ENCODE measurements around the gene TCERG1L.

DNA sequence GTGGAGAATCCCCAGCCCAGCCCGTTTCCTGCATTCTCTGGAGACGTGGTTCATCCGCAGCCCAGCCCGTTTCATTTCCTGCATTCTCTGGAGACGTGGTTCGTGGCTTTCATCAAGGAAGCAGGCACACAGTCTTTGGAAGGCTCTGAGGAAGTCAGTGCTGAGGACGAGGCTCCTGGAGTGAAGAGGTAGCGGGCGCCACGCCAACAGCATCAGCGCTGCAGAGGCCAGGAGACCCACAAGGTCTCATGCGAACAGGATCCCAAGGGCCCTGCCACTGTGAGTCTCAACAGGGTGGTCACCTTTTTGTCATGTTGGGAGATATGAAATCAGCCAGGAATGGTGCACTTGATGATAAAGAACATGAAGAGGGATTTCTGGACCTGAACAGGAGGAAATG, 12.4 kb upstream of the TCERG1L start:
- TF ChIP-seq YY1 (IDR thresholded peaks at IDR 0.05; ENCODE audit: low read depth) (no peak), EP300 (IDR thresholded peaks at IDR 0.05; ENCODE audit: borderline replicate concordance) (no peak), RAD21 (IDR thresholded peaks at IDR 0.05; ENCODE audit: low read depth) (no peak), FOXM1 (IDR thresholded peaks at IDR 0.05; ENCODE audit: borderline replicate concordance, low read depth) (no peak), TEAD4 (IDR thresholded peaks at IDR 0.05) (no peak), CREB1 (IDR thresholded peaks at IDR 0.05; ENCODE audit: low read depth) (no peak), EGR1 (IDR thresholded peaks at IDR 0.05) (no peak), CEBPB (IDR thresholded peaks at IDR 0.05) (no peak), TCF12 (IDR thresholded peaks at IDR 0.05; ENCODE audit: low read depth) (no peak), NFIC (IDR thresholded peaks at IDR 0.05) (no peak), TAF1 (IDR thresholded peaks at IDR 0.05; ENCODE audit: low read depth) (no peak)
- TF ChIP-seq, protein P1, sequence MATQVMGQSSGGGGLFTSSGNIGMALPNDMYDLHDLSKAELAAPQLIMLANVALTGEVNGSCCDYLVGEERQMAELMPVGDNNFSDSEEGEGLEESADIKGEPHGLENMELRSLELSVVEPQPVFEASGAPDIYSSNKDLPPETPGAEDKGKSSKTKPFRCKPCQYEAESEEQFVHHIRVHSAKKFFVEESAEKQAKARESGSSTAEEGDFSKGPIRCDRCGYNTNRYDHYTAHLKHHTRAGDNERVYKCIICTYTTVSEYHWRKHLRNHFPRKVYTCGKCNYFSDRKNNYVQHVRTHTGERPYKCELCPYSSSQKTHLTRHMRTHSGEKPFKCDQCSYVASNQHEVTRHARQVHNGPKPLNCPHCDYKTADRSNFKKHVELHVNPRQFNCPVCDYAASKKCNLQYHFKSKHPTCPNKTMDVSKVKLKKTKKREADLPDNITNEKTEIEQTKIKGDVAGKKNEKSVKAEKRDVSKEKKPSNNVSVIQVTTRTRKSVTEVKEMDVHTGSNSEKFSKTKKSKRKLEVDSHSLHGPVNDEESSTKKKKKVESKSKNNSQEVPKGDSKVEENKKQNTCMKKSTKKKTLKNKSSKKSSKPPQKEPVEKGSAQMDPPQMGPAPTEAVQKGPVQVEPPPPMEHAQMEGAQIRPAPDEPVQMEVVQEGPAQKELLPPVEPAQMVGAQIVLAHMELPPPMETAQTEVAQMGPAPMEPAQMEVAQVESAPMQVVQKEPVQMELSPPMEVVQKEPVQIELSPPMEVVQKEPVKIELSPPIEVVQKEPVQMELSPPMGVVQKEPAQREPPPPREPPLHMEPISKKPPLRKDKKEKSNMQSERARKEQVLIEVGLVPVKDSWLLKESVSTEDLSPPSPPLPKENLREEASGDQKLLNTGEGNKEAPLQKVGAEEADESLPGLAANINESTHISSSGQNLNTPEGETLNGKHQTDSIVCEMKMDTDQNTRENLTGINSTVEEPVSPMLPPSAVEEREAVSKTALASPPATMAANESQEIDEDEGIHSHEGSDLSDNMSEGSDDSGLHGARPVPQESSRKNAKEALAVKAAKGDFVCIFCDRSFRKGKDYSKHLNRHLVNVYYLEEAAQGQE (IDR thresholded peaks at IDR 0.05; ENCODE audit: low read depth), result no peak
- TF ChIP-seq, protein P2, sequence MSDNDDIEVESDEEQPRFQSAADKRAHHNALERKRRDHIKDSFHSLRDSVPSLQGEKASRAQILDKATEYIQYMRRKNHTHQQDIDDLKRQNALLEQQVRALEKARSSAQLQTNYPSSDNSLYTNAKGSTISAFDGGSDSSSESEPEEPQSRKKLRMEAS (IDR thresholded peaks at IDR 0.05), result no peak
- TF ChIP-seq, protein P3, sequence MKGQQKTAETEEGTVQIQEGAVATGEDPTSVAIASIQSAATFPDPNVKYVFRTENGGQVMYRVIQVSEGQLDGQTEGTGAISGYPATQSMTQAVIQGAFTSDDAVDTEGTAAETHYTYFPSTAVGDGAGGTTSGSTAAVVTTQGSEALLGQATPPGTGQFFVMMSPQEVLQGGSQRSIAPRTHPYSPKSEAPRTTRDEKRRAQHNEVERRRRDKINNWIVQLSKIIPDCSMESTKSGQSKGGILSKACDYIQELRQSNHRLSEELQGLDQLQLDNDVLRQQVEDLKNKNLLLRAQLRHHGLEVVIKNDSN (IDR thresholded peaks at IDR 0.05), result no peak
